B cell (primary cell): ENCODE results near the gene SMARCD2. TPM values are rescaled to one million over a fixed set of nuclear protein-coding genes. Genes with fewer than 3 reads are reported as not detected.
A peak's percentile ranks its signal among the peaks of the same experiment; 100 is the strongest.

Experiments
- ATAC-seq: fragments of 200-7000 bp; cut with Tn5 transposase; one replicate; pipeline ENCODE4 v1.10.0; 2021; ENCODE audit warnings: low read depth, mild to moderate bottlenecking, moderate number of reproducible peaks, moderate library complexity
- CTCF ChIA-PET: fragments of 350-600 bp; sonication (Branson Sonifier 250); formaldehyde crosslinking; loops from one replicate; lab custom pipeline; 2021; ENCODE audit warnings: antibody characterized with exemption, inconsistent platforms; lab: Charles Lee
- POLR2A ChIA-PET: fragments of 350-600 bp; sonication (Branson Sonifier 250); formaldehyde crosslinking; loops from one replicate; lab custom pipeline; 2021; ENCODE audit warnings: antibody characterized with exemption; lab: Charles Lee
- DNase-seq: peaks from one replicate; pipeline ENCODE4 v3.0.0; 2013
- H2AFZ ChIP-seq: 2 replicates; pipeline ENCODE4 v1.6.1; 2012; ENCODE audit warnings: mild to moderate bottlenecking, low read depth, low read length; ENCODE audit not compliant: insufficient read depth, poor library complexity, severe bottlenecking
- H3K27ac ChIP-seq, 2 donors: 1 replicate in 1 of 2; 2 replicates in 1 of 2; pipeline ENCODE4 v1.5.1; 2012 to 2013; ENCODE audit warnings: low read length in 2 of 2, mild to moderate bottlenecking in 2 of 2, moderate library complexity in 1 of 2
- H3K27me3 ChIP-seq, 4 experiments: fragments of 200-600 bp in 1 of 4; sonication (generic) in 1 of 4; replicated peaks in 1 of 4; 1 replicate in 2 of 4; 2 replicates in 2 of 4; pipeline versions ENCODE4 v1.6.1 to v1.7.0; 2013 to 2016; ENCODE audit warnings: low read length in 3 of 4, mild to moderate bottlenecking in 2 of 4, mixed read lengths in 1 of 4, moderate library complexity in 1 of 4; ENCODE audit not compliant: insufficient read depth in 4 of 4, control insufficient read depth in 3 of 4; ENCODE audit errors: control extremely low read depth in 1 of 4
- H3K36me3 ChIP-seq, 2 experiments: replicated peaks in 1 of 2; 1 replicate in 1 of 2; 2 replicates in 1 of 2; pipeline versions ENCODE4 v1.6.1 to v1.7.1; 2013; ENCODE audit warnings: low read length in 1 of 2; ENCODE audit not compliant: insufficient read depth in 2 of 2, control insufficient read depth in 1 of 2; ENCODE audit errors: control extremely low read depth in 1 of 2, extremely low read depth in 1 of 2
- H3K4me1 ChIP-seq, 2 donors: fragments of 200-600 bp in 1 of 2; sonication (generic) in 1 of 2; 1 replicate in 1 of 2; 2 replicates in 1 of 2; pipeline versions ENCODE4 v1.5.1 to v1.6.1; 2013 to 2017; ENCODE audit warnings: low read length in 2 of 2; ENCODE audit not compliant: control insufficient read depth in 2 of 2, insufficient read depth in 2 of 2
- H3K4me2 ChIP-seq: replicated peaks from 2 replicates; pipeline ENCODE3; 2012; ENCODE audit warnings: mild to moderate bottlenecking, low read depth, low read length; ENCODE audit not compliant: poor library complexity, severe bottlenecking
- H3K4me3 ChIP-seq, 5 experiments: fragments of 200-600 bp in 1 of 5; sonication (generic) in 1 of 5; 1 replicate in 3 of 5; 2 replicates in 2 of 5; pipeline versions ENCODE4 v1.5.1 to v1.7.0; 2011 to 2016; ENCODE audit warnings: low read length in 4 of 5, mild to moderate bottlenecking in 4 of 5, low read depth in 2 of 5, control low read depth in 1 of 5, moderate library complexity in 1 of 5; ENCODE audit not compliant: insufficient read depth in 1 of 5; ENCODE audit errors: control extremely low read depth in 1 of 5, extremely low read depth in 1 of 5
- H3K79me2 ChIP-seq: fragments of 200-600 bp; sonication (generic); one replicate; pipeline ENCODE4 v1.6.0; 2016; ENCODE audit warnings: low read length; ENCODE audit not compliant: control insufficient read depth, insufficient read depth
- H3K9ac ChIP-seq: fragments of 200-600 bp; sonication (generic); 2 replicates; pipeline ENCODE4 v1.6.1; 2017; ENCODE audit warnings: mild to moderate bottlenecking, low read length, moderate library complexity
- H3K9me3 ChIP-seq, 3 donors: one replicate each; pipeline versions ENCODE4 v1.6.1 to v1.7.1; 2013; ENCODE audit warnings: low read length in 2 of 3; ENCODE audit not compliant: control insufficient read depth in 2 of 3, insufficient read depth in 1 of 3; ENCODE audit errors: control extremely low read depth in 1 of 3
- H4K20me1 ChIP-seq: 2 replicates; pipeline ENCODE4 v1.6.0; 2012; ENCODE audit warnings: mild to moderate bottlenecking, low read length; ENCODE audit not compliant: insufficient read depth, control insufficient read depth, poor library complexity, severe bottlenecking
- H3K27ac Mint-ChIP-seq: one replicate; pipeline ENCODE4 v1.8.0; 2021; ENCODE audit warnings: mixed read lengths
- H3K27me3 Mint-ChIP-seq: one replicate; pipeline ENCODE4 v1.8.0; 2021; ENCODE audit warnings: mixed read lengths
- H3K4me1 Mint-ChIP-seq: one replicate; pipeline ENCODE4 v1.8.0; 2021; ENCODE audit warnings: mixed read lengths
- H3K4me3 Mint-ChIP-seq: one replicate; pipeline ENCODE4 v1.8.0; 2021; ENCODE audit warnings: mixed read lengths
- H3K9me3 Mint-ChIP-seq: one replicate; pipeline ENCODE4 v1.8.0; 2022; ENCODE audit warnings: mixed read lengths; ENCODE audit not compliant: insufficient read depth
- EZH2 ChIP-seq: IDR thresholded peaks from 2 replicates; pipeline ENCODE4 v1.6.1; 2012; ENCODE audit warnings: borderline replicate concordance, low read depth, mild to moderate bottlenecking, moderate library complexity, low read length; ENCODE audit not compliant: insufficient read depth, poor library complexity, severe bottlenecking
- WGBS: methylation state at CpG from one replicate; pipeline ENCODE4 v1.1.5; 2013; ENCODE audit warnings: missing lambda C conversion rate; ENCODE audit not compliant: insufficient coverage; 5-methylcytosine and 5-hydroxymethylcytosine counted together
- intact Hi-C: fragments of 100-400 bp; cut with micrococcal nuclease; formaldehyde crosslinking; loops from one replicate; pipeline ENCODE4 v1.10.0; 2022
- polyA plus RNA-seq: library from polyadenylated mRNA; depleted of rRNA; stranded (reverse); fragments of >200 nt; gene quantifications from 2 replicates; pipeline ENCODE4 v1.2.3, GENCODE V29; 2012
- total RNA-seq, 2 donors: library from RNA; stranded (reverse); fragments of 120-200 nt in 1 of 2; gene quantifications; 1 replicate in 1 of 2; 2 replicates in 1 of 2; pipeline versions ENCODE4 v1.2.3 to v1.2.4, GENCODE V29; 2013 to 2022
- TF ChIP-seq, protein P1 (sequence below): fragments of 200-600 bp; IDR thresholded peaks from one replicate; pipeline ENCODE4 v1.8.0; 2022; ENCODE audit warnings: antibody characterized with exemption, mild to moderate bottlenecking

SMARCD2 gene
- total and polyA plus RNA-seq, 2 donors (not counting 1 experiment from before 2014, with no cell fraction given) = 60.6 to 124 TPM

DNA sequence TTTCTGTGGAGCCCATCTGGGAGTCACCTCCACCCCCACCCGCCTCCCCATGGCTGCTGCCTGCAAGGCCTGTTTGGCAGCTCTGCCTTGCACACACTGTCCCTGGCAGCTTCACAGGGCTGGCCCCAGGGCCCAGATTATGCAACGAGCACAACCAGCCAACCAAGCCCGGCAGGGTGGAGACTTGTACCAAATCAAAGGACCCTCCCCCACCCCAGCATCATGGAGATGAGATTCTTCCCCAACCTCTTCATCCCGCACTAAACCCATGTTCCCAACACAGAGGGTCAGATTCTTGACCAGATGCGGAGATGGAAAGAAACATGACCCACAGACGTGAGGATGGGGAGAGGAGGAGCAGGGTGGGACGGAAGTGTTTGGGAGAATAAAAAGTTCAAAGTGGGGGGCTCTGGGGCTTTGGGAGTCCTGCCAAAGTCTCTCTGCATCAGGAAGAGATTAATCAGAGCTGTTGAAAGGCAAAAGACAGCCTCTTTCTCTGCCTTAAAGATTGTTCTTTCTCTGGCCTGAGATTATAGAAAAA is 3.8 kb downstream of the SMARCD2 start:
- intact Hi-C loops = loop anchor here (5.0 kb wide), 1 partner anchor 411 kb away; no protein-coding TSS in a partner anchor
- H3K4me1 ChIP-seq = peaks cover 41 to 54% of the 10 kb centered on the region in 2 donors
- H3K27ac ChIP-seq = peak overlapping the region; percentile 11 to 45
- no peaks in the 10 kb centered on the region for H3K9me3 Mint-ChIP-seq
- peak overlapping the region; percentile 24 for H3K9ac ChIP-seq
- H3K4me2 ChIP-seq = peak overlapping the region; percentile 62
- peaks cover 69% of the 10 kb centered on the region for H3K79me2 ChIP-seq
- no peak for ATAC-seq
- no peak overlapping the region for H2AFZ ChIP-seq
- POLR2A ChIA-PET = interaction anchor here (0.8 to 0.9 kb wide), 2 partner anchors 9 to 65 kb away, joined by 4 to 8 read pairs; partner anchors contain the start of genes CCDC47 and DDX42
- CTCF ChIA-PET = interaction anchor here (0.7 to 2.2 kb wide), 7 partner anchors 9 to 572 kb away, joined by 3 to 15 read pairs (median 4); no protein-coding TSS in a partner anchor
- H3K9me3 ChIP-seq = no peaks in the 10 kb centered on the region
- DNase-seq = peak; percentile 15
- no peaks in the 10 kb centered on the region for H3K27me3 Mint-ChIP-seq
- H3K27me3 ChIP-seq = no peaks in the 10 kb centered on the region
- H3K4me3 Mint-ChIP-seq = peak overlapping the region; percentile 34
- H3K4me3 ChIP-seq = no peak overlapping the region
- peaks cover 72% of the 10 kb centered on the region for H4K20me1 ChIP-seq
- TF ChIP-seq EZH2 = no peak
- TF ChIP-seq, protein P1, sequence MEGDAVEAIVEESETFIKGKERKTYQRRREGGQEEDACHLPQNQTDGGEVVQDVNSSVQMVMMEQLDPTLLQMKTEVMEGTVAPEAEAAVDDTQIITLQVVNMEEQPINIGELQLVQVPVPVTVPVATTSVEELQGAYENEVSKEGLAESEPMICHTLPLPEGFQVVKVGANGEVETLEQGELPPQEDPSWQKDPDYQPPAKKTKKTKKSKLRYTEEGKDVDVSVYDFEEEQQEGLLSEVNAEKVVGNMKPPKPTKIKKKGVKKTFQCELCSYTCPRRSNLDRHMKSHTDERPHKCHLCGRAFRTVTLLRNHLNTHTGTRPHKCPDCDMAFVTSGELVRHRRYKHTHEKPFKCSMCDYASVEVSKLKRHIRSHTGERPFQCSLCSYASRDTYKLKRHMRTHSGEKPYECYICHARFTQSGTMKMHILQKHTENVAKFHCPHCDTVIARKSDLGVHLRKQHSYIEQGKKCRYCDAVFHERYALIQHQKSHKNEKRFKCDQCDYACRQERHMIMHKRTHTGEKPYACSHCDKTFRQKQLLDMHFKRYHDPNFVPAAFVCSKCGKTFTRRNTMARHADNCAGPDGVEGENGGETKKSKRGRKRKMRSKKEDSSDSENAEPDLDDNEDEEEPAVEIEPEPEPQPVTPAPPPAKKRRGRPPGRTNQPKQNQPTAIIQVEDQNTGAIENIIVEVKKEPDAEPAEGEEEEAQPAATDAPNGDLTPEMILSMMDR = no peak
- H3K27ac Mint-ChIP-seq = peak overlapping the region; percentile 59
- 28% methylated on average over 6 of the region's 7 CpGs for WGBS
- H3K4me1 Mint-ChIP-seq = peaks cover 49% of the 10 kb centered on the region
- H3K36me3 ChIP-seq = peaks cover 1 to 40% of the 10 kb centered on the region in 2 experiments
